Colonic mucosa (tissue), 4 donors: Measurements from ENCODE around the gene LAGE3. TPM values are rescaled to one million over a fixed set of nuclear protein-coding genes. Genes with fewer than 3 reads are reported as not detected.
"Not testable (repeated sequence)": the region's sequence is repeated elsewhere in the genome, so short reads cannot be mapped to it uniquely, and the experiment has no call there.

Experiments
- DNase-seq: peaks from one replicate; pipeline ENCODE4 v3.0.0-alpha.2; 2020
- H3K27ac ChIP-seq: fragments of 200-600 bp; one replicate; pipeline ENCODE4 v1.8.0; 2021
- H3K27me3 ChIP-seq: fragments of 200-600 bp; one replicate; pipeline ENCODE4 v1.8.0; 2021
- H3K36me3 ChIP-seq: fragments of 200-600 bp; one replicate; pipeline ENCODE4 v1.8.0; 2021
- H3K4me1 ChIP-seq: fragments of 200-600 bp; one replicate; pipeline ENCODE4 v1.8.0; 2021; ENCODE audit warnings: mild to moderate bottlenecking
- H3K4me3 ChIP-seq: fragments of 200-600 bp; one replicate; pipeline ENCODE4 v1.8.0; 2021
- H3K9ac ChIP-seq, 2 donors: one replicate each; pipeline ENCODE4 v1.7.0; 2013; ENCODE audit warnings: control low read depth in 2 of 2, low read depth in 2 of 2, low read length in 2 of 2
- H3K9me3 ChIP-seq: fragments of 200-600 bp; one replicate; pipeline ENCODE4 v1.8.0; 2021
- CTCF ChIP-seq: fragments of 200-600 bp; IDR thresholded peaks from one replicate; pipeline ENCODE4 v1.8.0; 2022; ENCODE audit warnings: antibody characterized with exemption, mild to moderate bottlenecking
- intact Hi-C: fragments of 100-400 bp; cut with DNase I; formaldehyde crosslinking; loops from one replicate; pipeline ENCODE4 v1.14.1; 2022
- total RNA-seq, 2 donors: library from RNA; stranded (reverse); fragmentation: NEBNext Ultra II Directional in 1 of 2; extraction: Animal tissue kit (Norgen Biotek cat#: 25700) in 1 of 2; gene quantifications; one replicate each; pipeline ENCODE4 v1.2.1, GENCODE V29; 2021
- donor health status: healthy.
- donor health status: DM: no; HTN: no; CAD: no.
- donor health status: DM: no; HTN: no; CAD: no.

LAGE3 gene
- total RNA-seq, 2 donors from 2014 or later: 10.0 to 35.3 TPM

- no peak for DNase-seq
- H3K27ac ChIP-seq: no peak overlapping the region
- TF ChIP-seq CTCF: no peak
- H3K9ac ChIP-seq: no peak overlapping the region
- no peaks in the 10 kb centered on the region for H3K4me1 ChIP-seq
- H3K36me3 ChIP-seq: no peaks in the 10 kb centered on the region
- intact Hi-C loops: no loop called here
- no peaks in the 10 kb centered on the region for H3K9me3 ChIP-seq
- no peak overlapping the region for H3K4me3 ChIP-seq
- H3K27me3 ChIP-seq: no peaks in the 10 kb centered on the region
These were observed 27.6 kb upstream of the LAGE3 start for GRCh38 chrX:154506483-154507332.

DNA sequence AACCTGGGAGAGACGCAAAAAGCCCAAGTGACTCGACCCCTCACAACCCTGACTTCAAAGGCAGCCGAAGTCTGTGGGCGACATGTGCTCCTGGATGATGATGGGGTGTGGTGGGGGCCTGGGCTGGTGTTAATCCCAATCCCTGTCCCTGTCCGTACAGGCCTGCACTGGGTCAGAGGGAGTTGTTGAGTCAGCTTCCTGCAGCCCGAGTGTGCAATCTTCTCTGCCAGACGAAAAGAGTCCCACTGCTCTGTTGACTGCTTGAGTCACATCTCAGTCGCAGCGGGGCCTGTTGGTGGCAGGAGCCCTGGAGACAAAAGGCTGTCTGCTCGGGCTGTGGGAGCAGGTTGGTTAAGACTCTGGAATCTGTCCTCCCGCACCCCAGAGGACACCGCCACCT lies 26.7 kb upstream of the LAGE3 start:
- TF ChIP-seq CTCF: no peak
- H3K27me3 ChIP-seq: no peaks in the 10 kb centered on the region
- H3K4me1 ChIP-seq: no peaks in the 10 kb centered on the region
- no peak overlapping the region for H3K9ac ChIP-seq
- DNase-seq: no peak
- H3K4me3 ChIP-seq: no peak overlapping the region
- no peaks in the 10 kb centered on the region for H3K36me3 ChIP-seq
- intact Hi-C loops: no loop called here
- no peaks in the 10 kb centered on the region for H3K9me3 ChIP-seq
- no peak overlapping the region for H3K27ac ChIP-seq

DNA sequence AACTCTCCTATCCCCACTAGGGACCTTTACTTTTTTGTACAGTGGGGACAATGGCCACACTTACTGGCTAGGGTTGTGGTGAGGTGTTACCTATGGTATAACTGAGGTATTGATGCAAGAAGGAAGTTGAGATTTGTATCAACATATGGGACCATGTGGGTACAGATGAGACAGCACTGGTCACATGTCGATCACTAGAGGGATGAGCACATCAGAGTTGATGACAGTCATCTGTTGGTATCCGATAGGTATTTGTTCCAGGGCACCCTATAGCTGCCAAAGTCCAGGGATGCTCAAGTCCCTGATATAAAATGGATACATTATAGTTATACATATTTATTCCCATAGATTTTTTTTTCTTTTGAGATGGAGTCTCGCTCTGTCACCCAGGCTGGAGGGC lies 23.9 kb upstream of the LAGE3 start:
- H3K27me3 ChIP-seq: no peaks in the 10 kb centered on the region
- no peak for DNase-seq
- no peaks in the 10 kb centered on the region for H3K4me1 ChIP-seq
- H3K9me3 ChIP-seq: no peaks in the 10 kb centered on the region
- TF ChIP-seq CTCF: no peak
- H3K36me3 ChIP-seq: no peaks in the 10 kb centered on the region
- H3K9ac ChIP-seq: no peak overlapping the region
- H3K27ac ChIP-seq: no peak overlapping the region
- no peak overlapping the region for H3K4me3 ChIP-seq
- intact Hi-C loops: no loop called here

DNA sequence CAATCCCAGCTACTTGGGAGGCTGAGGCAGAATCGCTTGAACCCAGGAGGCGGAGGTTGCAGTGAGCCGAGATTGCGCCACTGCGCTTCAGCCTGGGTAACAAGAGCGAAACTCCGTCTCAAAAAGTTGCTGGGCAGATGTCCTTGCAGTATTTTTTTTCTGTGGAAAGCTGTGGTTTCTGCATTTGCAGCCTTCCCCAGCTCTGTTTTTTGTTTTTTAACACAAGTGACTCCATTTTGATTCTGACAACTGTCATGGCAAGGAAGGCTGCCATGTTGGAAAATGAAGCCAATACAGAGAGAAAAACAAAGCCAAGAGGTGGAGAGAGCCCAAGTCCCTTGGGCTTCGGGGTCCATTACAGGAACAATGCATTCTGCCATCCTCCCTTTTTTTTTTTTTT lies 23.0 kb upstream of the LAGE3 start:
- no peak for DNase-seq
- TF ChIP-seq CTCF: no peak
- no peaks in the 10 kb centered on the region for H3K36me3 ChIP-seq

DNA sequence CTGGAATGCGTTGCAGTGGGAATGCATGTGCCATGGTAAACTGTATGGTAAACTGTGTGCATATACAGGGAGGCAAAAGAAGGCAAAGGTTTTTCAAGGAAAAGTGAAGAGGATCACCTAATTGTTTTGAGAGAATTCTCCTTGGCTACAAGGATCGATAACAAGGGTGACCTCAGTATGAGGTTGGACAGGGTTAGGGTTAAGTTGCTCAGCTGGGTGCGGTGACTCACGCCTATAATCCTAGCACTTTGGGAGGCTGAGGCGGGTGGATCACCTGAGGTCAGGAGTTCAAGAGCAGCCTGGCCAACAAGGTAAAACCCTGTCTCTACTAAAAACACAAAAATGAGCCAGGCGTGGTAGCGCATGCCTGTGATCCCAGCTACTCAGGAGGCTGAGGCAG lies 22.3 kb upstream of the LAGE3 start:
- H3K9me3 ChIP-seq, H3K9ac ChIP-seq, intact Hi-C loops, DNase-seq, H3K27me3 ChIP-seq, H3K4me1 ChIP-seq, H3K4me3 ChIP-seq, H3K27ac ChIP-seq, H3K36me3 ChIP-seq: not testable (repeated sequence)

More for the DNA sequence above, 23.0 kb upstream of the LAGE3 start:
- no peaks in the 10 kb centered on the region for H3K27me3 ChIP-seq
- H3K9me3 ChIP-seq: no peaks in the 10 kb centered on the region
- H3K9ac ChIP-seq: no peak overlapping the region
- H3K4me1 ChIP-seq: no peaks in the 10 kb centered on the region
- H3K4me3 ChIP-seq: no peak overlapping the region
- no peak overlapping the region for H3K27ac ChIP-seq
- intact Hi-C loops: no loop called here

DNA sequence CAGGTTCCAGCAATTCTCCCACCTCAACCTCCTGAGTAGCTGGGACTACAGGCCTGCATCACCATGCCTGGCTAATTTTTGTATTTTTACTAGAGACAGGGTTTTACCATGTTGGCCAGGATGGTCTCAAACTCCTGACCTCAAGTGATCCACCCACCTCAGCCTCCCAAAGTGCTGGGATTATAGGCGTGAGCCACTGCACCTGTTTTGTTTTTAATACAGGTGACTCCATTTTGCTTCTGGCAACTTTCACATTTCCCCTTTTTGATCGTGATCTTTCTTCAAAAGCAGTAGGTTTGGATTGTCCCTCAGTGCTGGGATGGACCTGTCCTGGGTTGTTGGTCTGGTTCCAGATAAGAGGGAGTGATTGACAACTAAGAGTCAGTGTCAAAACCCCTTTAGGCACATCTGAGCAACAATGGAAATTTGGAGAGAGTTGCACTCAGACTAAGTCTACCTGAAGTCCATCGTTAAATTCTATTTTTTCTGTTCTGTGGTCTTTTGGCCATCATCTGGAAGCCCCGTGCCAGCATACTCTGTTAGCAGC lies 17.6 kb upstream of the LAGE3 start:
- intact Hi-C loops, H3K9me3 ChIP-seq, H3K27me3 ChIP-seq, H3K9ac ChIP-seq, H3K4me3 ChIP-seq, DNase-seq, H3K36me3 ChIP-seq, H3K4me1 ChIP-seq, H3K27ac ChIP-seq: not testable (repeated sequence)
